Fibroblast of pulmonary artery (primary cell): ENCODE measurements around the gene LRRC17.
"Not testable (repeated sequence)": the region's sequence is repeated elsewhere in the genome, so short reads cannot be mapped to it uniquely, and the experiment has no call there.

Experiments
- DNase-seq: peaks from one replicate; pipeline ENCODE4 v3.0.0-alpha.2; 2010; ENCODE audit warnings: low read depth
- H3K4me3 ChIP-seq: replicated peaks from 2 replicates; pipeline ENCODE4 v1.5.1; 2011; ENCODE audit warnings: low read depth, mild to moderate bottlenecking, control low read depth, low read length, moderate library complexity
- TF ChIP-seq, protein P1 (sequence below): IDR thresholded peaks from 2 replicates; pipeline ENCODE4 v1.5.1; 2011; ENCODE audit warnings: mild to moderate bottlenecking, control low read depth, low read length, inconsistent platforms; ENCODE audit errors: missing control alignments

LRRC17 gene

DNA sequence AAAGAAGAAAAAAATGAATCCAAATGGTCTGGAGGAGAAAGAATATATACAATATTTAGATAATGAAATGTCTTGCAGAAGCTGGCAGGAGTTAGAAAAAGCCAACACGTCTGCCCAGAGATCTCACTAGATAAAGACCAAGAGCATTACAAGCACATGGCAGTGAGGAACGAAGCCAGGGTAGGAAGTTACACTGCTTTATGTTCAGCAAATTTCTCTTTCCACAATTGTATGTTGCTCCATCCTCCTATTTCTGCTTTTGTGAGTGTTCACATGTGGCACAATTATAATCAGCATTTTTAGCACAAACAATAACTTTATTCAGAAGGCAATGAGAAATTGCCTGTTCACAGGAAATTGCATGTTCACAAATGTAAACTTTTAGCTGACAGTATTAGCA is 53.7 kb downstream of the LRRC17 start:
- H3K4me3 ChIP-seq, result no peak overlapping the region
- DNase-seq, result no peak
- TF ChIP-seq, protein P1, sequence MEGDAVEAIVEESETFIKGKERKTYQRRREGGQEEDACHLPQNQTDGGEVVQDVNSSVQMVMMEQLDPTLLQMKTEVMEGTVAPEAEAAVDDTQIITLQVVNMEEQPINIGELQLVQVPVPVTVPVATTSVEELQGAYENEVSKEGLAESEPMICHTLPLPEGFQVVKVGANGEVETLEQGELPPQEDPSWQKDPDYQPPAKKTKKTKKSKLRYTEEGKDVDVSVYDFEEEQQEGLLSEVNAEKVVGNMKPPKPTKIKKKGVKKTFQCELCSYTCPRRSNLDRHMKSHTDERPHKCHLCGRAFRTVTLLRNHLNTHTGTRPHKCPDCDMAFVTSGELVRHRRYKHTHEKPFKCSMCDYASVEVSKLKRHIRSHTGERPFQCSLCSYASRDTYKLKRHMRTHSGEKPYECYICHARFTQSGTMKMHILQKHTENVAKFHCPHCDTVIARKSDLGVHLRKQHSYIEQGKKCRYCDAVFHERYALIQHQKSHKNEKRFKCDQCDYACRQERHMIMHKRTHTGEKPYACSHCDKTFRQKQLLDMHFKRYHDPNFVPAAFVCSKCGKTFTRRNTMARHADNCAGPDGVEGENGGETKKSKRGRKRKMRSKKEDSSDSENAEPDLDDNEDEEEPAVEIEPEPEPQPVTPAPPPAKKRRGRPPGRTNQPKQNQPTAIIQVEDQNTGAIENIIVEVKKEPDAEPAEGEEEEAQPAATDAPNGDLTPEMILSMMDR, result no peak

- TF ChIP-seq, protein P1, result no peak
- H3K4me3 ChIP-seq, result no peak overlapping the region
- DNase-seq, result peak; percentile 50
These were observed 55.0 kb downstream of the LRRC17 start for GRCh38 chr7:102967798-102968197.

- H3K4me3 ChIP-seq, result peak overlapping the region; percentile 2
- peak; percentile 77 for DNase-seq
- TF ChIP-seq, protein P1, result no peak
These were observed 60.4 kb downstream of the LRRC17 start for GRCh38 chr7:102973096-102973802.

DNA sequence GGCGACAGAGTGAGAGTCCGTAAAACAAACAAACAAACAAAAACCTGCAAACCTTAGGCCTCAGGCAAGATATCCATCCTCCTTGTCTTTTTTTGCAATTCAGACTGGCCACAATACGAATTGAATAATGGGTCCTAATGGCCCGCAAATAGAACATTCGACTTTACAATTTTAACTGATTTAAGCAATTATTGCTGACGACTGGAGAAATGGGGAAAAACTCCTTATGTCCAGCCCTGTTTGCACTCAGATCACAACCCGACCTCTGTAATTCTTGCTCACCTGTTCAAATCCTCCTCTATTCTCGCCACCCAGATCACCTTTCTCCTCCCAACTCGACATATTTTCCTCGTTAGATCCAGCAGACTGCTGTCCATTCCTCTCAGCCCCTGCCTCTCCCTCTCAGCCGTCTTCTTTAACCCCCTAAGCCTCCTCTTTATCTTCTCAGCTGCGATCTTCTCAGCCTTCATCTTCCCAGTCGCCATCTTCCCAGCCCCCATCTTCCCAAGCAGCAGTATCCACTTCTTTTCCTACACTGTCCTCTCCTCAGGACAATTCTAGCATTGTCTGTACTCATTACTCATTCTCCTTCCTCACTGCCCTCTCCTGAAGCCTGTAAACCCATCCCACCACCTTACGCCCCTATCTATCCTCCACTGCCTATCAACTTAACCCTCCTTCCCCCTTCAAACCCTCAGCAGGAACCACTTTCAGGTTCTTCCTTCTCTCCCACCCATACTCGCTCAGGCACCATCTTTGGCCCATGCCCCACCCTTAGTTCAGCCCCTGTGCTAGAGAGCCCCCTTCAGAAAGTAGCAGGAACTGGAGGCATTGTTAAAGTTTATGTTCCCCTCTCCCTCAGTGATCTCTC is 61.8 kb downstream of the LRRC17 start:
- no peak overlapping the region for H3K4me3 ChIP-seq
- TF ChIP-seq, protein P1, result peak; percentile 18
- no peak for DNase-seq

DNA sequence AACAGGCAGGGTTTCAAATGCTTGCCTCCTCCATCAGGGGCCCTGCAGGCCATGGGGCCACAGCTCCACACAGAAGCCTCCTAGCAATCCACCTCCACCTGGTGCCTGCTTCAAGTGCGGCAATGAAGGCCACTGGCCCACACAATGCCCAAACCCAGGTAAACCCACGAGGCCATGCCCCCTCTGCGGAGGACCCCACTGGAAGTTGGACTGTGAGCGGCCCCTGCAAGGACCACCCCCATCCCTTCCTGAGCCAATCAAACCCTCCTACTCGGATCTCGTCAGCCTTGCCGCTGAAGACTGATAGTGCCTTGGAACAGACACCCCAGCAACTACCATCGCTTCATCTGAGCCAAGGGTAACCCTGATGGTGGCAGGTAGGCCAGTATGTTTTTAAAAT is 63.1 kb downstream of the LRRC17 start:
- TF ChIP-seq, protein P1, result no peak
- no peak overlapping the region for H3K4me3 ChIP-seq
- DNase-seq, result no peak

DNA sequence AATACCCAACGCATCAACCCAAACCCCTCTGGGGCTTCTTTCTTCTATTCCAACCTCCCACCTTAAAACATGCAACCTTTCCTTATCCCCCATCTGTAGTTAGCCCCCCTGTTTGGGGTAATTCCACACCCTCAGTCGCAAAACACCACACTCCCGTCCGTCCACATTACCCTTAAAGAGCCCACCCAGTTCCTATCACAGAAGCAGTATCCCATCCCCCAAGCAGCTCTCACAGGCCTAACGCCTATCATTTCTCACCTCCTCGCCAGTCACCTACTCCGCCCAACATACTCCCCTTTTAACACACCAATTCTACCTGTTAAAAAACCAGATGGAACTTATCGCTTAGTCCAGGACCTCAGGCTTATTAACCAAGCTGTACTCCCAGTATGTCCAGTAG is 63.7 kb downstream of the LRRC17 start:
- TF ChIP-seq, protein P1, result no peak
- no peak overlapping the region for H3K4me3 ChIP-seq
- no peak for DNase-seq

DNA sequence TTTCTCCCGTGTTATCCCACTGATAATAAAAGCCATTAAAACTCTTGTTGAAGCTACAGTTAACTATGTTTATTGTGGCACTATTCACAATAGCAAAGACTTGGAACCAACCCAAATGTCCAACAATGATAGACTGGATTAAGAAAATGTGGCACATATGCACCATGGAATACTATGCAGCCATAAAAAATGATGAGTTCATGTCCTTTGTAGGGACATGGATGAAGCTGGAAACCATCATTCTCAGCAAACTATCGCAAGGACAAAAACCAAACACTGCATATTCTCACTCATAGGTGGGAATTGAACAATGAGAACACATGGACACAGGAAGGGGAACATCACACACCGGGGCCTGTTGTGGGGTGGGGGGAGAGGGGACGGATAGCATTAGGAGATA is 64.8 kb downstream of the LRRC17 start:
- DNase-seq, H3K4me3 ChIP-seq: not testable (repeated sequence)
